GM21717 (cell line): ENCODE measurements around the gene PIGK.

Experiments used
- ATAC-seq: cut with Tn5 transposase; IDR thresholded peaks from one replicate; pipeline ENCODE4 v1.9.1; 2021; ENCODE audit warnings: mild to moderate bottlenecking, moderate library complexity; ENCODE audit not compliant: unreplicated experiment

Gene PIGK

GRCh38 chr1:77103486-77103885 is 115.7 kb downstream of the PIGK start:
- no peak for ATAC-seq

GRCh38 chr1:77100875-77101274 is 118.4 kb downstream of the PIGK start:
- no peak for ATAC-seq

GRCh38 chr1:77096496-77097255 is 122.6 kb downstream of the PIGK start:
- ATAC-seq: no peak

GRCh38 chr1:77095236-77095635 is 124.0 kb downstream of the PIGK start:
- no peak for ATAC-seq

- no peak for ATAC-seq
Observed at GRCh38 chr1:77089756-77090155, 129.5 kb downstream of the PIGK start.

GRCh38 chr1:77085109-77085508 is 134.1 kb downstream of the PIGK start:
- no peak for ATAC-seq

- ATAC-seq: no peak
Observed at GRCh38 chr1:77084457-77084856, 134.8 kb downstream of the PIGK start.

GRCh38 chr1:77081834-77082233 is 137.4 kb downstream of the PIGK start:
- no peak for ATAC-seq

GRCh38 chr1:77076759-77077158 is 142.5 kb downstream of the PIGK start:
- ATAC-seq: no peak

GRCh38 chr1:77068013-77068412 is 151.2 kb downstream of the PIGK start:
- ATAC-seq: no peak

GRCh38 chr1:77065693-77066342 is 153.4 kb downstream of the PIGK start:
- ATAC-seq: no peak

- ATAC-seq: no peak
Observed at GRCh38 chr1:77064246-77064645, 155.0 kb downstream of the PIGK start.

- ATAC-seq: no peak
Observed at GRCh38 chr1:77063118-77063517, 156.1 kb downstream of the PIGK start.

- ATAC-seq: no peak
Observed at GRCh38 chr1:77061162-77061561, 158.1 kb downstream of the PIGK start.

GRCh38 chr1:77060000-77060399 is 159.2 kb downstream of the PIGK start:
- no peak for ATAC-seq

GRCh38 chr1:77057994-77058585 is 161.1 kb downstream of the PIGK start:
- no peak for ATAC-seq

GRCh38 chr1:77056525-77056924 is 162.7 kb downstream of the PIGK start:
- ATAC-seq: no peak

GRCh38 chr1:77051425-77051824 is 167.8 kb downstream of the PIGK start:
- ATAC-seq: no peak

GRCh38 chr1:77048615-77049005 is 170.6 kb downstream of the PIGK start:
- ATAC-seq: no peak

GRCh38 chr1:77047978-77048614 is 171.1 kb downstream of the PIGK start:
- ATAC-seq: no peak

- no peak for ATAC-seq
Observed at GRCh38 chr1:77047575-77047974, 171.7 kb downstream of the PIGK start.
